T-helper 9 cell (primary cell): Measurements from ENCODE around the gene RAB3B.

Source experiments
- DNase-seq: peaks from one replicate; pipeline ENCODE4 v3.0.0-alpha.2; 2020

Gene RAB3B

GRCh38 chr1:51955797-51956527 is 34.5 kb downstream of the RAB3B start:
- no peak for DNase-seq

GRCh38 chr1:51954783-51955182 is 35.7 kb downstream of the RAB3B start:
- no peak for DNase-seq

GRCh38 chr1:51953079-51953478 is 37.4 kb downstream of the RAB3B start:
- no peak for DNase-seq

GRCh38 chr1:51952638-51953037 is 37.9 kb downstream of the RAB3B start:
- no peak for DNase-seq

- DNase-seq, result no peak
These were observed 39.8 kb downstream of the RAB3B start for GRCh38 chr1:51950701-51951100.

GRCh38 chr1:51949014-51949702 is 41.3 kb downstream of the RAB3B start:
- no peak for DNase-seq

- DNase-seq, result no peak
These were observed 42.0 kb downstream of the RAB3B start for GRCh38 chr1:51948491-51948915.

GRCh38 chr1:51946300-51946699 is 44.2 kb downstream of the RAB3B start:
- DNase-seq, result no peak

- DNase-seq, result no peak
These were observed 44.9 kb downstream of the RAB3B start for GRCh38 chr1:51945591-51945990.

- DNase-seq, result no peak
These were observed 48.2 kb downstream of the RAB3B start for GRCh38 chr1:51942281-51942680.

GRCh38 chr1:51941528-51941927 is 49.0 kb downstream of the RAB3B start:
- DNase-seq, result no peak

GRCh38 chr1:51937112-51937511 is 53.4 kb downstream of the RAB3B start:
- no peak for DNase-seq

- DNase-seq, result no peak
These were observed 54.0 kb downstream of the RAB3B start for GRCh38 chr1:51936531-51936930.

- no peak for DNase-seq
These were observed 57.2 kb downstream of the RAB3B start for GRCh38 chr1:51933344-51933743.

GRCh38 chr1:51930329-51930728 is 60.2 kb downstream of the RAB3B start:
- DNase-seq, result no peak

- no peak for DNase-seq
These were observed 61.6 kb downstream of the RAB3B start for GRCh38 chr1:51928896-51929295.

- no peak for DNase-seq
These were observed 63.5 kb downstream of the RAB3B start for GRCh38 chr1:51927029-51927428.

GRCh38 chr1:51926171-51926812 is 64.2 kb downstream of the RAB3B start:
- no peak for DNase-seq

GRCh38 chr1:51924455-51924854 is 66.0 kb downstream of the RAB3B start:
- DNase-seq, result no peak

GRCh38 chr1:51922040-51922439 is 68.5 kb downstream of the RAB3B start:
- no peak for DNase-seq

- no peak for DNase-seq
These were observed 70.4 kb downstream of the RAB3B start for GRCh38 chr1:51920130-51920529.

- DNase-seq, result no peak
These were observed 70.8 kb downstream of the RAB3B start for GRCh38 chr1:51919684-51920083.

- DNase-seq, result no peak
These were observed 73.7 kb downstream of the RAB3B start for GRCh38 chr1:51916587-51917405.
